ENCODE results near the gene FUCA2. TPM values are rescaled to one million over a fixed set of nuclear protein-coding genes. Genes with fewer than 3 reads are reported as not detected.

FUCA2 gene
- total RNA-seq, 4 donors from 2014 or later, result 17.6 to 27.5 (median 25.8) TPM

DNA sequence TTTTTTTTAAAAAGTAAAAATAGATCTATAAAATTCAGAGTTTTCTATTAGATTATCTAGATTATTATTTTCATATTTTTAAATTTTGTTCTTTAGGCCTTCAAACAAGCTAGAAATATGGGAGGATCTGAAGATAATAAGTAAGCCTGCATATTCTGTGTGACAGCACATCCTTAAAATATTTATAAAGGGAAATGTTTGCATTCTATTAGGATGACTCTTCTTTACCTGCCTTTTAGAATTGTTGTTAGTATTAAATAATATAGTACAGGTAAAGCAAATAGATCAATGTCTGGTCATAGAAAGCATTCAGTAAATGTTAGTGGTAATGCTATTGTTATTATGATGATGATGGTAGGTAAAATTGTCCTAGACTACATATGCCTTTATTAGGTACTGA, 43.5 kb downstream of the FUCA2 start:
- TF ChIP-seq, protein P1, sequence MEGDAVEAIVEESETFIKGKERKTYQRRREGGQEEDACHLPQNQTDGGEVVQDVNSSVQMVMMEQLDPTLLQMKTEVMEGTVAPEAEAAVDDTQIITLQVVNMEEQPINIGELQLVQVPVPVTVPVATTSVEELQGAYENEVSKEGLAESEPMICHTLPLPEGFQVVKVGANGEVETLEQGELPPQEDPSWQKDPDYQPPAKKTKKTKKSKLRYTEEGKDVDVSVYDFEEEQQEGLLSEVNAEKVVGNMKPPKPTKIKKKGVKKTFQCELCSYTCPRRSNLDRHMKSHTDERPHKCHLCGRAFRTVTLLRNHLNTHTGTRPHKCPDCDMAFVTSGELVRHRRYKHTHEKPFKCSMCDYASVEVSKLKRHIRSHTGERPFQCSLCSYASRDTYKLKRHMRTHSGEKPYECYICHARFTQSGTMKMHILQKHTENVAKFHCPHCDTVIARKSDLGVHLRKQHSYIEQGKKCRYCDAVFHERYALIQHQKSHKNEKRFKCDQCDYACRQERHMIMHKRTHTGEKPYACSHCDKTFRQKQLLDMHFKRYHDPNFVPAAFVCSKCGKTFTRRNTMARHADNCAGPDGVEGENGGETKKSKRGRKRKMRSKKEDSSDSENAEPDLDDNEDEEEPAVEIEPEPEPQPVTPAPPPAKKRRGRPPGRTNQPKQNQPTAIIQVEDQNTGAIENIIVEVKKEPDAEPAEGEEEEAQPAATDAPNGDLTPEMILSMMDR (IDR thresholded peaks at IDR 0.05), result no peak
- TF ChIP-seq POLR2A (IDR thresholded peaks at IDR 0.05; ENCODE audit: low read depth), result no peak
- no peak for TF ChIP-seq POLR2AphosphoS5 (IDR thresholded peaks at IDR 0.05)
- no peak for TF ChIP-seq EP300 (IDR thresholded peaks at IDR 0.05)
- H3K27me3 ChIP-seq, result no peaks in the 10 kb centered on the region
- DNase-seq (ENCODE audit: extremely low spot score), result no peak
- no peak overlapping the region for H3K4me3 ChIP-seq
- H3K9me3 ChIP-seq, result no peaks in the 10 kb centered on the region
- intact Hi-C loops (cut with DNase I), result no loop called here
- no peaks in the 10 kb centered on the region for H3K4me1 ChIP-seq
- no peak overlapping the region for H3K27ac ChIP-seq (replicated peaks in 1 of 4)
- peaks cover 8 to 39% (median 26%) of the 10 kb centered on the region in 4 donors for H3K36me3 ChIP-seq

GRCh38 chr6:143465546-143465945, 46.0 kb downstream of the FUCA2 start:
- WGBS, result 93% methylated on average over 2 of the region's 2 CpGs
- H3K36me3 ChIP-seq, result peaks cover 0 to 42% (median 16%) of the 10 kb centered on the region in 4 donors

GRCh38 chr6:143457563-143458359, 53.8 kb downstream of the FUCA2 start:
- WGBS, result 97% methylated on average over 2 of the region's 2 CpGs
- intact Hi-C loops (cut with DNase I), result no loop called here
- no peak overlapping the region for H3K27ac ChIP-seq (replicated peaks in 1 of 4)

More at GRCh38 chr6:143465546-143465945, 46.0 kb downstream of the FUCA2 start:
- peaks cover 0 to under 1% (median 0%) of the 10 kb centered on the region in 4 donors for H3K4me1 ChIP-seq
- TF ChIP-seq POLR2AphosphoS5 (IDR thresholded peaks at IDR 0.05), result no peak
- no peak for TF ChIP-seq POLR2A (IDR thresholded peaks at IDR 0.05; ENCODE audit: low read depth)
- no peak for TF ChIP-seq EP300 (IDR thresholded peaks at IDR 0.05)
- TF ChIP-seq, protein P1 (IDR thresholded peaks at IDR 0.05), result no peak
- H3K4me3 ChIP-seq, result no peak overlapping the region
- intact Hi-C loops (cut with DNase I), result no loop called here
- no peak overlapping the region for H3K27ac ChIP-seq (replicated peaks in 1 of 4)
- no peaks in the 10 kb centered on the region for H3K27me3 ChIP-seq
- no peak for DNase-seq (ENCODE audit: extremely low spot score)
- H3K9me3 ChIP-seq, result no peaks in the 10 kb centered on the region

GRCh38 chr6:143451531-143451930, 60.0 kb downstream of the FUCA2 start:
- Histone ChIP-seq H3K4me3 (peak overlapping the region; percentile 62 to 88 (median 75)), H3K27ac (replicated peaks in 1 of 4) (peak overlapping the region; percentile 67 to 82 (median 72)), H3K27me3 (no peaks in the 10 kb centered on the region), H3K4me1 (peaks cover 17 to 40% (median 36%) of the 10 kb centered on the region in 4 donors), H3K36me3 (peaks cover 0 to 5% (median 0%) of the 10 kb centered on the region in 4 donors), H3K9me3 (no peaks in the 10 kb centered on the region)
- TF ChIP-seq, protein P1 (IDR thresholded peaks at IDR 0.05), result no peak
- TF ChIP-seq POLR2A (IDR thresholded peaks at IDR 0.05; ENCODE audit: low read depth), result no peak
- TF ChIP-seq POLR2AphosphoS5 (IDR thresholded peaks at IDR 0.05), result no peak
- no peak for TF ChIP-seq EP300 (IDR thresholded peaks at IDR 0.05)
- 54% methylated on average over 4 of the region's 4 CpGs for WGBS
- intact Hi-C loops (cut with DNase I), result loop anchor here (5.0 kb wide), 1 partner anchor 389 kb away; the partner anchor contains the start of gene AIG1
- DNase-seq (ENCODE audit: extremely low spot score), result no peak

More at GRCh38 chr6:143457563-143458359, 53.8 kb downstream of the FUCA2 start:
- Histone ChIP-seq H3K9me3 (no peaks in the 10 kb centered on the region), H3K27me3 (no peaks in the 10 kb centered on the region), H3K36me3 (peaks cover 0 to 33% (median 10%) of the 10 kb centered on the region in 4 donors), H3K4me1 (peaks cover 0 to 30% (median 13%) of the 10 kb centered on the region in 4 donors), H3K4me3 (no peak overlapping the region)
- DNase-seq (ENCODE audit: extremely low spot score), result no peak
- TF ChIP-seq, protein P1 (IDR thresholded peaks at IDR 0.05), result no peak
